ENCODE data around the gene UBXN4. TPM values are rescaled to one million over a fixed set of nuclear protein-coding genes. Genes with fewer than 3 reads are reported as not detected.

The UBXN4 gene
- total and polyA plus RNA-seq, 2 of the 13 experiments (the other 11 are each of a cell fraction or from before 2014, with no cell fraction given), result 74.2 to 104 TPM

DNA sequence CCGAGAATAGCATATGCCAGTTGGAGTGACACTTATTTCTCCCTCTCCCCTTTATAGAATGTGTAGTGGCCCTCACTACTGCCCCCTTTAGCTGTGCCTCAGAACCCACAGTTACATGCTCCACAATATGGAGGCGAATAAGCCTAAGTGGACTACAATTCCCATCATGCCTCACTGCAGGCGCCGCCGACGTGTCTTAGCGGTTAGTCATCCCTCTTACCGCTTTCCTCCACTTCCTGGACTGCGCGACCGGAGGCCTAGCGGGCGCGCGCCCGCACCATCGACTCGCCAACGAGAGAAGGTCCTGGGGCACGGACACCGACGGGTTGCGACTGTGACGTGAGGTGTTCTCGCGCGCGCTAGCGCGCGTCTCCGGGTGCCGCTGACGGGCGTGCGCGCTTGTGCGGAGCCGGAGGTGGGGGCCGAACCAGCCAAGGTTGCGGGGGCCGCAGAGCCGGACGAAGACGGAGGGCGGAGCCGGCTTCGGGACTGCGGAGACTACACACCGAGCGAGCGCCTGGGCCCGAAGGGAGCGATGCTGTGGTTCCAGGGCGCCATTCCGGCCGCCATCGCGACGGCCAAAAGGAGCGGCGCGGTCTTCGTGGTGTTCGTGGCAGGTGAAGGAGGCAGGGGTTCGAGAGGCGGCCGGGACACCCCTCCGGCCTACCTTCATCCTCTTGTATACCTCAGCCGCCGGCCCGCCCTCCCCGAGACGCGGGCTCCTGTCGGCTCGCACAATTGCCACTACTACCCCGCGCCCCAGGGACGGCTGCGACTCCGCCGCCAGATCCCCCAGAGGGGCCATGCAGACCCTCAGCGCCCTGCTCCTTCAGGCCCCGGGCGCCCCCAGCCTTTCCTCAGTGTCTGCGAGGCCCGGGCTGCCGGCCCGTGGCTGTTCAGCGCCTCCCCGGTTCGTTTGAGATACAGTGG, at the start of gene UBXN4 (continued):
- TF ChIP-seq, protein P1, sequence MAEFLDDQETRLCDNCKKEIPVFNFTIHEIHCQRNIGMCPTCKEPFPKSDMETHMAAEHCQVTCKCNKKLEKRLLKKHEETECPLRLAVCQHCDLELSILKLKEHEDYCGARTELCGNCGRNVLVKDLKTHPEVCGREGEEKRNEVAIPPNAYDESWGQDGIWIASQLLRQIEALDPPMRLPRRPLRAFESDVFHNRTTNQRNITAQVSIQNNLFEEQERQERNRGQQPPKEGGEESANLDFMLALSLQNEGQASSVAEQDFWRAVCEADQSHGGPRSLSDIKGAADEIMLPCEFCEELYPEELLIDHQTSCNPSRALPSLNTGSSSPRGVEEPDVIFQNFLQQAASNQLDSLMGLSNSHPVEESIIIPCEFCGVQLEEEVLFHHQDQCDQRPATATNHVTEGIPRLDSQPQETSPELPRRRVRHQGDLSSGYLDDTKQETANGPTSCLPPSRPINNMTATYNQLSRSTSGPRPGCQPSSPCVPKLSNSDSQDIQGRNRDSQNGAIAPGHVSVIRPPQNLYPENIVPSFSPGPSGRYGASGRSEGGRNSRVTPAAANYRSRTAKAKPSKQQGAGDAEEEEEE (CRISPR knock-in tag; IDR thresholded peaks at IDR 0.05; ENCODE audit: borderline replicate concordance), result peak; percentile 43; the same call in 1 of the 2 replicates
- TF ChIP-seq KMT2A (CRISPR knock-in tag; IDR thresholded peaks at IDR 0.05), result peak; percentile 98
- peak; percentile 95 for TF ChIP-seq HNRNPLL (IDR thresholded peaks at IDR 0.05; ENCODE audit: low read depth, low read length, poor library complexity, severe bottlenecking)
- TF ChIP-seq GZF1 (CRISPR knock-in tag; IDR thresholded peaks at IDR 0.05), result 0 out of 2 replicates have a peak, but pooled peaks have one; percentile 73
- TF ChIP-seq, protein P2, sequence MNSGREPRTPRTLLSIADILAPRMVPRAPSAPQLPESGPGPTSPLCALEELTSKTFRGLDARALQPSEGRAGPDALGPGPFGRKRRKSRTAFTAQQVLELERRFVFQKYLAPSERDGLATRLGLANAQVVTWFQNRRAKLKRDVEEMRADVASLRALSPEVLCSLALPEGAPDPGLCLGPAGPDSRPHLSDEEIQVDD (CRISPR knock-in tag; IDR thresholded peaks at IDR 0.05; ENCODE audit: borderline replicate concordance), result no peak
- TF ChIP-seq SRY (CRISPR knock-in tag; IDR thresholded peaks at IDR 0.05), result peak; percentile 78
- TF ChIP-seq REXO4 (CRISPR knock-in tag; IDR thresholded peaks at IDR 0.05; ENCODE audit: borderline replicate concordance), result peak; percentile 69; the same call in 1 of the 2 replicates
- no peak for TF ChIP-seq ZNF10 (CRISPR knock-in tag; IDR thresholded peaks at IDR 0.05; ENCODE audit: borderline replicate concordance, low read depth)
- peak; percentile 92 for TF ChIP-seq HCFC1 (IDR thresholded peaks at IDR 0.05; ENCODE audit: low read depth, low read length)
- TF ChIP-seq, protein P3, sequence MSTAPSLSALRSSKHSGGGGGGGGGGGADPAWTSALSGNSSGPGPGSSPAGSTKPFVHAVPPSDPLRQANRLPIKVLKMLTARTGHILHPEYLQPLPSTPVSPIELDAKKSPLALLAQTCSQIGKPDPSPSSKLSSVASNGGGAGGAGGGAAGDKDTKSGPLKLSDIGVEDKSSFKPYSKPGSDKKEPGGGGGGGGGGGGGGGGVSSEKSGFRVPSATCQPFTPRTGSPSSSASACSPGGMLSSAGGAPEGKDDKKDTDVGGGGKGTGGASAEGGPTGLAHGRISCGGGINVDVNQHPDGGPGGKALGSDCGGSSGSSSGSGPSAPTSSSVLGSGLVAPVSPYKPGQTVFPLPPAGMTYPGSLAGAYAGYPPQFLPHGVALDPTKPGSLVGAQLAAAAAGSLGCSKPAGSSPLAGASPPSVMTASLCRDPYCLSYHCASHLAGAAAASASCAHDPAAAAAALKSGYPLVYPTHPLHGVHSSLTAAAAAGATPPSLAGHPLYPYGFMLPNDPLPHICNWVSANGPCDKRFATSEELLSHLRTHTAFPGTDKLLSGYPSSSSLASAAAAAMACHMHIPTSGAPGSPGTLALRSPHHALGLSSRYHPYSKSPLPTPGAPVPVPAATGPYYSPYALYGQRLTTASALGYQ (CRISPR knock-in tag; IDR thresholded peaks at IDR 0.05), result peak; percentile 58; the same call in 1 of the 2 replicates
- peak; percentile 93; the same call in 1 of the 2 replicates for TF ChIP-seq ZNF543 (CRISPR knock-in tag; IDR thresholded peaks at IDR 0.05)
- no peak for TF ChIP-seq ZFP1 (CRISPR knock-in tag; IDR thresholded peaks at IDR 0.05)
- TF ChIP-seq, protein P4, sequence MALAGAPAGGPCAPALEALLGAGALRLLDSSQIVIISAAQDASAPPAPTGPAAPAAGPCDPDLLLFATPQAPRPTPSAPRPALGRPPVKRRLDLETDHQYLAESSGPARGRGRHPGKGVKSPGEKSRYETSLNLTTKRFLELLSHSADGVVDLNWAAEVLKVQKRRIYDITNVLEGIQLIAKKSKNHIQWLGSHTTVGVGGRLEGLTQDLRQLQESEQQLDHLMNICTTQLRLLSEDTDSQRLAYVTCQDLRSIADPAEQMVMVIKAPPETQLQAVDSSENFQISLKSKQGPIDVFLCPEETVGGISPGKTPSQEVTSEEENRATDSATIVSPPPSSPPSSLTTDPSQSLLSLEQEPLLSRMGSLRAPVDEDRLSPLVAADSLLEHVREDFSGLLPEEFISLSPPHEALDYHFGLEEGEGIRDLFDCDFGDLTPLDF (CRISPR knock-in tag; IDR thresholded peaks at IDR 0.05), result peak; percentile 81
- TF ChIP-seq ISX (CRISPR knock-in tag; conservative IDR thresholded peaks at IDR 0.05), result no peak; the same call in 1 of the 2 replicates

Data from HepG2 (cell line).